TTC549 (cell line): Measurements from ENCODE around the gene CHKB.
"Not testable (repeated sequence)": the region's sequence is repeated elsewhere in the genome, so short reads cannot be mapped to it uniquely, and the experiment has no call there.

ENCODE experiments used
- FAIRE-seq: peaks from 2 replicates; lab custom pipeline; 2012; peaks lifted over from hg19 to GRCh38; lab: Jason Lieb, UNC

The CHKB gene

GRCh38 chr22:50547263-50547985 is 35.2 kb downstream of the CHKB start:
- FAIRE-seq, result no peak

GRCh38 chr22:50546326-50547262 is 36.1 kb downstream of the CHKB start:
- FAIRE-seq, result no peak

- no peak for FAIRE-seq
Measured at GRCh38 chr22:50545522-50546325, 36.9 kb downstream of the CHKB start, which contains the start of gene KLHDC7B. Gene KLHDC7B (plus strand): TSS chr22:50545899. CDS start chr22:50546244, 345 bp downstream.

GRCh38 chr22:50544746-50545253 is 37.8 kb downstream of the CHKB start:
- no peak for FAIRE-seq

- no peak for FAIRE-seq
Measured at GRCh38 chr22:50544078-50544745, 38.4 kb downstream of the CHKB start.

GRCh38 chr22:50542416-50542927 is 40.2 kb downstream of the CHKB start:
- no peak for FAIRE-seq

- FAIRE-seq, result not testable (repeated sequence)
Measured at GRCh38 chr22:50541667-50542026, 41.0 kb downstream of the CHKB start.

GRCh38 chr22:50540381-50540780 is 42.3 kb downstream of the CHKB start:
- FAIRE-seq, result no peak

GRCh38 chr22:50537765-50538164 is 44.9 kb downstream of the CHKB start:
- FAIRE-seq, result no peak

- FAIRE-seq, result no peak
Measured at GRCh38 chr22:50536226-50536625, 46.4 kb downstream of the CHKB start.

GRCh38 chr22:50535113-50535512 is 47.5 kb downstream of the CHKB start:
- no peak for FAIRE-seq

GRCh38 chr22:50533856-50534711 is 48.6 kb downstream of the CHKB start:
- FAIRE-seq, result not testable (repeated sequence)

- FAIRE-seq, result no peak
Measured at GRCh38 chr22:50532824-50533796, 49.5 kb downstream of the CHKB start.

GRCh38 chr22:50531962-50532674 is 50.5 kb downstream of the CHKB start:
- FAIRE-seq, result no peak

- no peak for FAIRE-seq
Measured at GRCh38 chr22:50531546-50531961, 51.1 kb downstream of the CHKB start.

GRCh38 chr22:50530877-50531545 is 51.6 kb downstream of the CHKB start:
- no peak for FAIRE-seq

- FAIRE-seq, result no peak
Measured at GRCh38 chr22:50530580-50530876, 52.1 kb downstream of the CHKB start.

GRCh38 chr22:50529897-50530579 is 52.6 kb downstream of the CHKB start, which contains the start of gene TYMP:
Gene TYMP (minus strand): TSS chr22:50530012. CDS start chr22:50529709, 303 bp downstream.
- FAIRE-seq, result no peak
